Urinary bladder (tissue), 4 donors: Measurements from ENCODE around the gene CPSF7. TPM values are rescaled to one million over a fixed set of nuclear protein-coding genes. Genes with fewer than 3 reads are reported as not detected.

ENCODE experiments used
- DNase-seq: peaks from one replicate; pipeline ENCODE4 v3.0.0-alpha.2; 2015; ENCODE audit errors: extremely low spot score
- H3K27ac ChIP-seq: one replicate; pipeline ENCODE4 v1.5.1; 2013; ENCODE audit warnings: low read depth, mild to moderate bottlenecking, moderate library complexity
- H3K36me3 ChIP-seq: one replicate; pipeline ENCODE4 v1.6.1; 2013; ENCODE audit warnings: mild to moderate bottlenecking, moderate library complexity; ENCODE audit not compliant: insufficient read depth
- H3K4me1 ChIP-seq: one replicate; pipeline ENCODE4 v1.6.1; 2013; ENCODE audit warnings: mild to moderate bottlenecking, moderate library complexity; ENCODE audit not compliant: insufficient read depth
- H3K4me3 ChIP-seq: one replicate; pipeline ENCODE4 v1.5.1; 2013; ENCODE audit warnings: low read depth, low read length
- WGBS: extraction: QIAGEN DNeasy Blood & Tissue Kit; methylation state at CpG from one replicate; pipeline ENCODE4 v1.1.7; 2013; 5-methylcytosine and 5-hydroxymethylcytosine counted together
- polyA plus RNA-seq: library from polyadenylated mRNA; stranded (reverse); fragments of 200-250 nt; gene quantifications from one replicate; pipeline ENCODE4 v1.2.3, GENCODE V29; 2013
- total RNA-seq: library from RNA; depleted of rRNA; stranded (reverse); fragments of >200 nt; gene quantifications from one replicate; pipeline ENCODE4 v1.2.3, GENCODE V29; 2014
- donor health status: healthy with polysubstance abuse.
- donor health status: healthy.

The CPSF7 gene
- total and polyA plus RNA-seq, 2 donors, result 32.9 to 61.1 TPM

DNA sequence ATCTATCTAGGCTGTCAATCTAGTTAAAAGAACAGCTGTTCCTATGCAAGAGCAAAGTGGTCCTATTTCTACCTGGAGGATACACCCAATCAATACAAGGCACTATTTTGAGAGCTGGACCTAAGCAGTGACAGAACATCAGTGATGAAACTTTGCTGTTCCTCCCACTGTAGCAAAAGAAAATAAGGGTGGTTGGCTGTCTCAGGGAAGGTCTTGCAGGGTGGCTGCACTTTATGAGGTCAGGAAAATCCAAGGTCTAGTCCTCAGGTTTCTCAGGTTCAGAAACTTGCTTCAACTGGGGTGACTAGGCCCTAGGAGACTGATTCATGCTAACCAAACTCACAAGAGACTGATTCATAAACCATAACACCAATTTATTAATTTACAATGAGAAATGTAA lies 11.6 kb downstream of the CPSF7 start:
- DNase-seq, result no peak
- no peak overlapping the region for H3K4me3 ChIP-seq
- H3K4me1 ChIP-seq, result no peaks in the 10 kb centered on the region
- H3K27ac ChIP-seq, result no peak overlapping the region
- peaks cover 10% of the 10 kb centered on the region for H3K36me3 ChIP-seq

DNA sequence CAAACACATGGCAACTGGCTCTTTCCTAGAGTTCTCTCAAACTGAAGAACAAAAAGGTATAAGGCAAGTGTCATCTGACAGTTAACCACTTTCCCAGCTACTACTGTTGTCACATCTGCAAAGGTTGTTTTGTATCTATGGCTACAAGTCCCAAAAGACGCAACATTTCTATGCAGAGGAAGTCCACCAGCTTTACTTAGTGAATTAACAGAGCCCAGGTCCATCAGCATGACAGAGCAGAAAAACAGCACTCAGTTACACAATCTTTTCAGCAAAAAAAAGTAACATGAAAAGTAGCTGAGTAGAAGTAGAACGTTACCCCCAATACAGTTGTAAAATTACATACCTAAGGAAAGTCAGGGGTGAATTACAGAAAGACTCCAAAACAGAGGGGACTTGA lies 12.1 kb downstream of the CPSF7 start:
- DNase-seq, result no peak
- H3K4me3 ChIP-seq, result no peak overlapping the region
- peaks cover 10% of the 10 kb centered on the region for H3K36me3 ChIP-seq
- no peaks in the 10 kb centered on the region for H3K4me1 ChIP-seq
- WGBS, result 60% methylated on average over 2 of the region's 2 CpGs
- no peak overlapping the region for H3K27ac ChIP-seq

DNA sequence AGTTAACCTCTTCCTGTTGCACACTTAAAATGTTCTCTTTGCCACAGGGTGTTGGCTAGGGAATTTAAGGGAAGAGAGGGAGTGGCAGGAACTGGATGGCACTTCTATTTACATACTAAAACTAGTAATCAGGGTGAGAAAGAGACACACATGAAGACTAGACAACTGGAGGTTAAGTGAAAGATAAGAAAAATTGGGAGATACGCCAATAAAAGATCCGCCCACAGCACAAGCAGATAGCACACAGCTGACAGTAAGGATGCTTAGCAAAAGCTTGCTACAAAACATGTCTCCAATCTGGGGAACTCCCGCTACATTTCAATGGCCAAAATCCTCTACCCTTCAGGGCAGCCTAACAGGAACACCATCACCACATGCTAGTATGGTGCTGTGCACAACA lies 12.8 kb downstream of the CPSF7 start:
- H3K4me1 ChIP-seq, result no peaks in the 10 kb centered on the region
- peaks cover 10% of the 10 kb centered on the region for H3K36me3 ChIP-seq
- DNase-seq, result no peak
- no peak overlapping the region for H3K27ac ChIP-seq
- 60% methylated on average over 3 of the region's 3 CpGs for WGBS
- no peak overlapping the region for H3K4me3 ChIP-seq

DNA sequence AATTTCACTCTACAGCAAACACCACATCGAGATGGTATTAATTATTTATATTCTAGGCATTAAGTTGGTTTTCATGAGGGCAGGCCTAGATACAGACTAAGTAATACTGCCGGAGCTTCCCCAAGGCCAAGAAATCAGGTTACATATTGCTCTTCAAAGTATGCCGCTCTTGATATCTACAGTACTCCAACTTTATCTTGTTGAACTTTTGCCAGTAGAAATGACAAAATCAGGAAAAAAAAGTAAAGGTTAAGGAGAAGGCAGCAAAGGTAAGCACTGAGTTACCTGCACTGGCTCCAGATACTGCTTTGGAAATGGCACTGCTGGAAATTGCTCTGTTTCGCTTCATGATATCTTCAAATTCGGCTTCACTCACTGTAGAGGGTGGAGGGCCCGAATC lies 14.4 kb downstream of the CPSF7 start:
- DNase-seq, result no peak
- WGBS, result 96% methylated on average over 6 of the region's 6 CpGs
- H3K4me1 ChIP-seq, result no peaks in the 10 kb centered on the region
- no peak overlapping the region for H3K27ac ChIP-seq
- no peak overlapping the region for H3K4me3 ChIP-seq
- H3K36me3 ChIP-seq, result peaks cover 11% of the 10 kb centered on the region

DNA sequence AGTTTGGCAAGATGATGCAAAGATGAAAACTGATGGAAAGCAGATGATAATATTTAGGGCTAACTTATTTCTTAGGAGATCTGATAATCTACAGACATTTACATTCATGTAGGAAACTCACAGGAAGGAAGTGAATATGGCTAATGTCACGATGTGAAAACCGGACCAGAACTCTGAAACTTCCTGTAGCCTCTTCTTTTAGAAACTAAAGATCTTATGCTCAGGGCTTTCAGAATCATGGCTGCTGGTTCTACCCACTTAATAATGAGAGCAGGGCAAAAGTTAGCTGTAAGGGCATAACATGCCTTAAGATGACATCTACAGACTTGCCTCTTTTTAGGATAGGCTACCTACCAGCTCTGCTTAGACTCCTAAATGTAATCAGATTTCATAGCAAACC lies 15.2 kb downstream of the CPSF7 start:
- Histone ChIP-seq H3K36me3 (peaks cover 11% of the 10 kb centered on the region), H3K4me3 (no peak overlapping the region)
- no peak for DNase-seq

DNA sequence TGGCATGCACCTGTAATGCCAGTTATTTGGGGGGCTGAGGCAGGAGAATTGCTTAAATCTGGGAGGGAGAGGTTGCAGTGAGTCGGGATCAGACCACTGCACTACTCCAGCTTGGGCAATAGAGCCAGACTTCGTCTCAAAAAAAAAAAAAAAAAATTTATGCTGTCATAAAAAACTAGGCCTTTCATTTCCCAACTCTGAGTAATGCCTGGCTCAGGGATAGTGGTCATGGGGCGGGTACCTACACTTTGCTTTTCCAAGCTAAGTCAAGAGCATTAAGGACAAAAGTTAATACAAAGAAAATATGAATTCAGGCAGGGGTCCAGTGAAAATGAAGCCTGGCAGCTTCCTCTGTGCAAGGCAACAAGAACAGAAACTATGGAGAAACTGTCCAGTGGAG lies 16.3 kb downstream of the CPSF7 start:
- no peak for DNase-seq
- peaks cover 11% of the 10 kb centered on the region for H3K36me3 ChIP-seq
- no peak overlapping the region for H3K27ac ChIP-seq
- H3K4me1 ChIP-seq, result no peaks in the 10 kb centered on the region
- 77% methylated on average over 3 of the region's 3 CpGs for WGBS
- no peak overlapping the region for H3K4me3 ChIP-seq

More for the DNA sequence above, 15.2 kb downstream of the CPSF7 start:
- Histone ChIP-seq H3K27ac (no peak overlapping the region), H3K4me1 (no peaks in the 10 kb centered on the region)
- 78% methylated on average over 2 of the region's 2 CpGs for WGBS

DNA sequence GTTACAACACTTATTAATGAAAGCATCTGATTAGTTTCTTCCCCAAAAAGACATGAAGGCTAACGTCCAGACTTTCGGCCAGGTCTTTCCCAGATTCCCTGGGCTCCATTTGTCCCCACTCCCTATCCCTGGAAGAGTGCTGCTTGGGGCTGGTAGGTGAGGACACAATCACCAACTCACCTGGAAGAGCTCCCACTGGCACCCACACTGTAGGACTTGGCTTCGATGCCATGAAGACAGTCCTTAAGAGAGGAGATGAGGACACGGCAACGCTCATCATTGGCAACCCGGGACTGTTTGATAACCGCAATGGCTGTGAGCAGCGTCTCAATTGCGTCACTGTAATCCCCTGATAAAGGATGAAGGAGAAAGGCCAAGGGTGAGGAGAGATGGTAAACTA lies 18.2 kb downstream of the CPSF7 start:
- Histone ChIP-seq H3K4me1 (no peaks in the 10 kb centered on the region), H3K4me3 (no peak overlapping the region), H3K27ac (no peak overlapping the region), H3K36me3 (peaks cover 8% of the 10 kb centered on the region)
- no peak for DNase-seq
- 81% methylated on average over 9 of the region's 9 CpGs for WGBS

DNA sequence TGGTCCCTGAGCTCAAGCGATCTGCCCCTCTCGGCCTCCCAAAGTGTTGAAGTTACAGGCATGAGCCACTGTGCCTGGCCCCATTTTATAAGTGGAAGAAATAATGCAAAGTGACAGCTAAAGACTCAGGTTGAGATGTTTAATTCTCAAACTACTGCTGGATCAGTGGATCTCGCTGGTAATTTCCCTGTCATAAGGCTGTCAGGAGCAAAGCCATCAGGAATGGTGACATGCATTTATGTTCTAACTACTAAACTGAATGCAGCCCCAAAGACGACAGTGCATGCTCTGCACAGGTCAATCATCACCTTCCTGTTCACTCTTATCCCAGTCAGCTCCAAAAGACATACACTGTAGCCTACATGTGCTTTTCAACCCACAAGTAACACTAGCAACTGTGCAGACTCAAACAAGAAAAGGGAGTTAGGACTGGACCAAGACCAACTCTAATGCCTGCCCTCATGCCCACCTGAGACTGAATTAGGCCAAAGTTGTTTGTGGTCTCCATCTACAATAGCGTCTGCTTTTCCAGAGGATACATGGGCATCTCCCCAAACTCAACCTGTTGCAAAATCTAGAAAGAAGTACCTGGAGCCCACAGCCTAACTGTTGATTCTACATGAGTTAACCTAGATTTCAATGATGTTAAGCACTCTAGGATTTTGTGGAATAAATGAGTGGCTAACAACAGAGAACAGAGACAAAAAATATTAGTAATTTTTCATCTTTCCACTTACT lies 22.6 kb downstream of the CPSF7 start:
- Histone ChIP-seq H3K4me3 (no peak overlapping the region), H3K27ac (no peak overlapping the region), H3K4me1 (no peaks in the 10 kb centered on the region), H3K36me3 (peaks cover 10% of the 10 kb centered on the region)
- WGBS, result 90% methylated on average over 5 of the region's 5 CpGs
- no peak for DNase-seq

DNA sequence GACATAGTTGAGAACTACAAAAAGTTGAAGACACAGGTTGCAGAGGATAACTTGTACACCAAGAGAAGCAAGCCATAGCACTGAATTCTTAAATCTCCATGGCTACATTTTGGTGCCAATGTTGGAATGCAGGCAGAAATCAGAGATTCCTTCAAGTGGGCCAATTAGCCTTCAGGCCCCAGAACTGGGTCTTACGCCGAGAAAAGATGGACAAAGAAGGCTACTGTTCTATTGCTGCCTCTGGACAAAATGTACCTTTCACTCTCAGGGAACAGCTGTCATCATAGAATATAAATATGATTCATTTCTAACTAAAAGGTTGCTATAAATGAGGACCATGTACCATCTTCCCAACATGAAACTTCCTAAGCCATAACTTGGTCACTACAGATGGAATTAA lies 23.7 kb downstream of the CPSF7 start:
- 92% methylated on average over 2 of the region's 2 CpGs for WGBS
- DNase-seq, result no peak
- H3K4me1 ChIP-seq, result no peaks in the 10 kb centered on the region
- H3K4me3 ChIP-seq, result no peak overlapping the region
- no peak overlapping the region for H3K27ac ChIP-seq
- H3K36me3 ChIP-seq, result peaks cover 10% of the 10 kb centered on the region

DNA sequence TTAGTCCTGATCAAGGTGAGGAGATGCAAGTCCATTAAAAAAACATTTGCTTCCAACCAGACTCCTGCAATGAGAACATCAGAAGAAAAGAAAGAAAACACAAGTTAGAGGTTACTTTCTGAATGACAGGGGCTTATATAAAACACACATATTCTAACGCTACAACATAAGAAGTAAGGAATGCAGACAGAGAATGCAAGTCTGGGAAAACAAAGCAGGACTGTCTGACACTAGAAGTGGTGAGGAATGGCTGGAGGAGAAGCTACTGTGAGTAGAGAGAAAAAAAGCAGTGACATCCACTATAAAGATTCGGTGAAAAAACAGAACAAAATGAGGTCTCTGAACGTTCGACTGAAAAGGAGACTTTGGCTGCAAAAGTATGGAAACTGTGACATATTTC lies 25.1 kb downstream of the CPSF7 start:
- H3K4me1 ChIP-seq, result no peaks in the 10 kb centered on the region
- H3K36me3 ChIP-seq, result peaks cover 8% of the 10 kb centered on the region
- no peak overlapping the region for H3K27ac ChIP-seq
- 67% methylated on average over 4 of the region's 4 CpGs for WGBS
- no peak for DNase-seq
- H3K4me3 ChIP-seq, result no peak overlapping the region

DNA sequence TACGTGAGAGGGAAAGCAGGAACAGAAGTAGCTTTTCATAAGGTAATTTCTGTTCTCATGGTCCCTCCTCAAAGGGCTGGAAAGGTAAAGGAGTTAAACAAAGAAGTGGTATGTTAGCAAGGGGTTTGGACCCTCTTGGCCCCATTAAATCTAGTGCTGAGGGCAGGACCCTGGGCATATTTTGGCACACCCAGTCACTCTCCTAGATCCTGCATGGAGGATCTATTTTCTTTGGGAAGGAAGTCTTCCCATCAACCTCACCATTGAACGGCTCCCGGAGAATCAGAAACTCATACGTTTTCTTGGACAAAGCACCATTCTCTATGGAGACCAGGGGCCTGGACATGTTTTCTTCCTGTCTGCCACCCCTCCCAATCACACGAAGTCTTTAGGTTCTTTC lies 25.7 kb downstream of the CPSF7 start:
- H3K27ac ChIP-seq, result no peak overlapping the region
- WGBS, result 79% methylated on average over 5 of the region's 5 CpGs
- no peaks in the 10 kb centered on the region for H3K4me1 ChIP-seq
- H3K4me3 ChIP-seq, result no peak overlapping the region
- H3K36me3 ChIP-seq, result peaks cover 8% of the 10 kb centered on the region
- DNase-seq, result no peak

DNA sequence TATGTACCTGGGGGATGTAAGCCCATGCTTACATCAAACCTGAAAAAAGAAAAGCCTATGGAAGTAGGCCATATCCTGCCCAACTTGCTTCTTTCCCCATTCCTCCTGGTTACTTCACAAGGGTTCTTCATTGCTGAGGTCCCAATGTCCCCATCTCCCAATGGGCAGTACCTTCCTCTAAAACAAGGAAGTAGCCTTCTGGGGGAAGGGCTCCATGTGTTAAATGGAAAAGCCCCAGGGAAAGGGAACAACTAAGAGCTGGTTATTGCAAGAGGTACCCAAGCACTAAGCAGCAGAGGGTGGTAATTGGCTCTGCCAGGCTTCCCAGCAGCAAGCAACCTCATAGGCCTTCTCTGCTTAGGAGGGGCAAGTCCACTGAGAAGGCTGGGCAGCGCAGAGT lies 26.1 kb downstream of the CPSF7 start:
- H3K27ac ChIP-seq, result no peak overlapping the region
- WGBS, result 98% methylated on average over 1 of the region's 1 CpG
- no peaks in the 10 kb centered on the region for H3K4me1 ChIP-seq
- H3K4me3 ChIP-seq, result no peak overlapping the region
- H3K36me3 ChIP-seq, result peaks cover 8% of the 10 kb centered on the region
- no peak for DNase-seq

DNA sequence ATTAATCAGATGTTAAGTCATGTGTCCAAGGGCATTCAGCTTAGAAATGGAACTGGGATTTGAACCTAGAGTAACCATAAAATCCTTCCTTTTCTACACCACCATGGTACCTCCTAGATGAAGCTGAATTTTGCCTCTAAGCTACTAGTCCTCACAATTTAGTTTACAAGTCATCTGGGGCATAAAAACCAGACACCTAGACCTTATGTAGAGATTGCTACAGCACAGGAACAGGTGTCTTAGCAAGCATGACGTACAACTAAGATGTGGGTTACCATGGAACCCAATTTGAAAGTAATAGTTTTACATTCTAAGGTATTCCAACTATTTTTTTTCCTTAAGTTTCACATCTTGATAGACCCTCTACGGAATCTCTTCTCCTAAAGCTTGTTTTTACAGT lies 28.2 kb downstream of the CPSF7 start:
- WGBS, result 86% methylated on average over 2 of the region's 2 CpGs
- no peak for DNase-seq
- no peaks in the 10 kb centered on the region for H3K4me1 ChIP-seq
- no peak overlapping the region for H3K4me3 ChIP-seq
- peaks cover 11% of the 10 kb centered on the region for H3K36me3 ChIP-seq
- no peak overlapping the region for H3K27ac ChIP-seq

DNA sequence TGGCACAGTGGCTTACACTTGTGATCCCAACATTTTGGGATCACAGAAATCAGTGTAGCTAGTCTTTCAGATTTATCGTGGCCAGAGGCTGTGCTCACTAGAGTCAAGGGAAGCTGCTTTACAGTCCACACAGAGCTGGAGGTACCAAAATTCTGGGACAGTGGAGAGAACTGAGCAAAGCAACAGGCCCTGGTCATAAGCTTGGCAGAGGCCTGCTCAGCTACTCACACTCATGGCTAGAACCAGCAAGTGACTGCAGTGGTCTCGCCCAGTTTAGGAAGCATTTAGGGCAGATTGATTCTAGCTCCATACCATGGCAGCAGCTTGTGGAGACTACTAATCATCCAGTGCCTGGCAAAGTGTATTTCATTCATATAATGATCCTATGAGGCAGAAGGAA lies 28.6 kb downstream of the CPSF7 start:
- Histone ChIP-seq H3K4me3 (no peak overlapping the region), H3K27ac (no peak overlapping the region), H3K4me1 (no peaks in the 10 kb centered on the region), H3K36me3 (peaks cover 11% of the 10 kb centered on the region)
- 91% methylated on average over 2 of the region's 2 CpGs for WGBS
- DNase-seq, result no peak
